WERI-Rb-1 (cell line): Measurements from ENCODE around the gene LIPI.

Source experiments
- DNase-seq: peaks from one replicate; pipeline ENCODE4 v3.0.0-alpha.2; 2020
- H3K27ac ChIP-seq: fragments of 250-450 bp; sonication (Bioruptor Pico); 2 replicates; pipeline ENCODE4 v1.5.1; 2020; ENCODE audit warnings: mild to moderate bottlenecking, moderate library complexity
- H3K27me3 ChIP-seq: fragments of 250-450 bp; sonication (Bioruptor Pico); 2 replicates; pipeline ENCODE4 v1.5.1; 2021; ENCODE audit warnings: mild to moderate bottlenecking, low read depth, moderate library complexity; ENCODE audit not compliant: insufficient read depth, severe bottlenecking
- H3K36me3 ChIP-seq: fragments of 250-450 bp; sonication (Bioruptor Pico); 2 replicates; pipeline ENCODE4 v1.5.1; 2020; ENCODE audit warnings: mild to moderate bottlenecking, moderate library complexity
- H3K4me3 ChIP-seq: 2 replicates; pipeline ENCODE4 v1.5.1; 2011; ENCODE audit warnings: low read depth, mild to moderate bottlenecking, control low read depth, low read length
- H3K9me3 ChIP-seq: fragments of 250-450 bp; sonication (Bioruptor Pico); 2 replicates; pipeline ENCODE4 v1.5.1; 2021; ENCODE audit warnings: mild to moderate bottlenecking, moderate library complexity; ENCODE audit not compliant: severe bottlenecking
- TF ChIP-seq, protein P1 (sequence below): IDR thresholded peaks from 2 replicates; pipeline ENCODE4 v1.5.1; 2011; ENCODE audit warnings: low read depth, mild to moderate bottlenecking, control low read depth, inconsistent platforms, low read length

Gene LIPI

GRCh38 chr21:14084701-14085100 is 126.1 kb downstream of the LIPI start:
- no peaks in the 10 kb centered on the region for H3K27me3 ChIP-seq
- TF ChIP-seq, protein P1, sequence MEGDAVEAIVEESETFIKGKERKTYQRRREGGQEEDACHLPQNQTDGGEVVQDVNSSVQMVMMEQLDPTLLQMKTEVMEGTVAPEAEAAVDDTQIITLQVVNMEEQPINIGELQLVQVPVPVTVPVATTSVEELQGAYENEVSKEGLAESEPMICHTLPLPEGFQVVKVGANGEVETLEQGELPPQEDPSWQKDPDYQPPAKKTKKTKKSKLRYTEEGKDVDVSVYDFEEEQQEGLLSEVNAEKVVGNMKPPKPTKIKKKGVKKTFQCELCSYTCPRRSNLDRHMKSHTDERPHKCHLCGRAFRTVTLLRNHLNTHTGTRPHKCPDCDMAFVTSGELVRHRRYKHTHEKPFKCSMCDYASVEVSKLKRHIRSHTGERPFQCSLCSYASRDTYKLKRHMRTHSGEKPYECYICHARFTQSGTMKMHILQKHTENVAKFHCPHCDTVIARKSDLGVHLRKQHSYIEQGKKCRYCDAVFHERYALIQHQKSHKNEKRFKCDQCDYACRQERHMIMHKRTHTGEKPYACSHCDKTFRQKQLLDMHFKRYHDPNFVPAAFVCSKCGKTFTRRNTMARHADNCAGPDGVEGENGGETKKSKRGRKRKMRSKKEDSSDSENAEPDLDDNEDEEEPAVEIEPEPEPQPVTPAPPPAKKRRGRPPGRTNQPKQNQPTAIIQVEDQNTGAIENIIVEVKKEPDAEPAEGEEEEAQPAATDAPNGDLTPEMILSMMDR = no peak
- no peak overlapping the region for H3K4me3 ChIP-seq
- no peak for DNase-seq
- no peaks in the 10 kb centered on the region for H3K9me3 ChIP-seq
- H3K27ac ChIP-seq = no peak overlapping the region
- H3K36me3 ChIP-seq = peaks cover 16% of the 10 kb centered on the region

GRCh38 chr21:14084068-14084501 is 126.7 kb downstream of the LIPI start:
- H3K27ac ChIP-seq = no peak overlapping the region
- no peaks in the 10 kb centered on the region for H3K27me3 ChIP-seq
- DNase-seq = no peak
- TF ChIP-seq, protein P1 = no peak
- H3K36me3 ChIP-seq = peaks cover 12% of the 10 kb centered on the region
- no peaks in the 10 kb centered on the region for H3K9me3 ChIP-seq
- no peak overlapping the region for H3K4me3 ChIP-seq

DNA sequence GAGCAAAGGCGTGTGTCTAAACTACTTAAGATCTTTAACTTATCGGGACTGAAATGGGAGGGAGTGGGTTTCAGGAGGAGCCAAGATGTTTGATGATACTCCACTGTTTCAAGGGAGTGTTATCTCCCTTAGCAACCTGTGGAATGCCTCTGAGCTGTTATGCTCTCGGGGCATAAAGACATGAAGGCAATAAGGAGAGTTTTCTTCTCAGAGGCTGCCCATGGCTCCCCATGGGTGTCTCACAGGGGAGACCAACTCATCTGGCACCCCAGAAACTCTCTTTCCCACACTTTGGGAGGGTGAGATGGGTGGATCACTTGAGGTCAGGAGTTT is 130.0 kb downstream of the LIPI start:
- Histone ChIP-seq H3K36me3 (peaks cover 12% of the 10 kb centered on the region), H3K27ac (no peak overlapping the region), H3K9me3 (no peaks in the 10 kb centered on the region), H3K4me3 (no peak overlapping the region), H3K27me3 (no peaks in the 10 kb centered on the region)
- TF ChIP-seq, protein P1 = no peak
- no peak for DNase-seq

GRCh38 chr21:14080040-14080763 is 130.6 kb downstream of the LIPI start:
- Histone ChIP-seq H3K36me3 (peaks cover 11% of the 10 kb centered on the region), H3K27ac (no peak overlapping the region), H3K9me3 (no peaks in the 10 kb centered on the region), H3K4me3 (no peak overlapping the region), H3K27me3 (no peaks in the 10 kb centered on the region)
- no peak for DNase-seq
- TF ChIP-seq, protein P1 = no peak

GRCh38 chr21:14078746-14079375 is 131.9 kb downstream of the LIPI start:
- TF ChIP-seq, protein P1 = no peak
- H3K9me3 ChIP-seq = no peaks in the 10 kb centered on the region
- H3K27me3 ChIP-seq = no peaks in the 10 kb centered on the region
- H3K36me3 ChIP-seq = peaks cover under 1% of the 10 kb centered on the region; the same call in 1 of the 2 replicates
- DNase-seq = no peak
- no peak overlapping the region for H3K4me3 ChIP-seq
- H3K27ac ChIP-seq = no peak overlapping the region
